Prostate gland (tissue), 2 donors: Measurements from ENCODE around the gene YPEL3.

Experiments used
- CTCF ChIP-seq, 4 experiments: fragments of 200-600 bp in 2 of 4; fragments of 450-650 bp in 2 of 4; sonication (generic) in 2 of 4; IDR thresholded peaks; 1 replicate in 3 of 4; 2 replicates in 1 of 4; pipeline ENCODE4 v1.5.1; 2016 to 2019; ENCODE audit warnings: antibody characterized with exemption in 4 of 4, mild to moderate bottlenecking in 2 of 4, moderate library complexity in 2 of 4
- POLR2AphosphoS5 ChIP-seq: sonication (generic); formaldehyde crosslinking; IDR thresholded peaks from one replicate; pipeline ENCODE4 v1.6.1; 2017; ENCODE audit warnings: antibody characterized with exemption

DNA sequence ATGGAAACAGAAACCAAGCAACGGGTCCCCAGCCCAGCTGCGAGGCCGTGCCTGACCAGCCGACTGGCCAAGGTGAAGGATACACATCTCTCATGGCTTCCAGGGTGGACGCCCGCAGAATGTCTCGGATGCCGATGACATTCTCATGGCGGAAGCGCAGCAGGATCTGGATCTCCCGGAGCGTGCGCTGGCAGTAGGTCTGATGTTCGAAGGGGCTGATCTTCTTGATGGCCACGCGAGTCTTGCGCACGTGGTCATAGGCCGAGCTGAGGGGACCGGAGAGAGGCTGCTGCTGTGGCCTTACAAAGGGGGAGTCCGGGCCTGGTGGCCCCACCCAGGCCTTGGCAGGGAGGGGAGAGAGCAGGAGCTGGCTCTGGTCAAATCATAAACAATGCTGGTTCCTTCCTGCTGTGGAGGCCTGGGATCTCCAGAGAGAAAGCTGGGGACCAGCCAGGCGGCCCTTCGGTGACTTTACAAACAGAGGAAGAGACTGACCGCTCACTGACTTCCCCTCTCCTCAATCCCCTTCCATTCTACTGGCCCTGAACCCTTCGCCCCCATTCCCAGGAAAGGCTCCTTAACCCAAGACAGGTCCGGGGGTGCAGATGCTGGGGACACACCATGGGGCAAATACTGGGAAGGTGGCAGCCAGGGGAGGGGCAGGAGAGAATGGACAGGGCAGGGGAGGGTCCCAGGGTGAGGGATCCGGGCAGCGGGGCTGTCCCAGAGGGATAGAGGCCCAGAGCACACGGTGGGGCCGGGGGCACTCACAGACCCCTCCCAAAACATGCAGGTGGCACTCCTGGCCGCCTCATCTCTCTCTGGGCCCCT, 25.9 kb upstream of the YPEL3 start:
- TF ChIP-seq CTCF (IDR thresholded peaks at IDR 0.05) (no peak), POLR2AphosphoS5 (no peak)
